ENCODE data around the gene PTPRM.

GRCh38 chr18:8402237-8402636 lies 835.1 kb downstream of the PTPRM start:
- TF ChIP-seq ATF3 (IDR thresholded peaks at IDR 0.05; ENCODE audit: insufficient read depth, low read depth, low read length) (no peak), USF2 (IDR thresholded peaks at IDR 0.05; ENCODE audit: low read length) (no peak), RFX5 (IDR thresholded peaks at IDR 0.05; ENCODE audit: borderline replicate concordance, low read depth, low read length) (no peak), CHD7 (IDR thresholded peaks at IDR 0.05; ENCODE audit: insufficient replicate concordance, low read length) (no peak), CTCF (IDR thresholded peaks at IDR 0.05; ENCODE audit: control extremely low read depth in 1 of 3, insufficient read depth in 1 of 3, low read depth in 1 of 3, low read length in 3 of 3) (no peak), YY1 (IDR thresholded peaks at IDR 0.05; ENCODE audit: low read depth, low read length) (no peak), HDAC2 (IDR thresholded peaks at IDR 0.05; ENCODE audit: borderline replicate concordance in 1 of 2, low read depth in 2 of 2, low read length in 2 of 2) (no peak), SUZ12 (IDR thresholded peaks at IDR 0.05; ENCODE audit: low read length) (no peak), POLR2A (IDR thresholded peaks at IDR 0.05; ENCODE audit: control extremely low read depth in 1 of 2, low read depth in 2 of 2, low read length in 2 of 2) (no peak), SP4 (IDR thresholded peaks at IDR 0.05; ENCODE audit: low read length) (no peak), SP2 (IDR thresholded peaks at IDR 0.05; ENCODE audit: low read length) (no peak), EP300 (IDR thresholded peaks at IDR 0.05; ENCODE audit: borderline replicate concordance in 1 of 2, low read depth in 2 of 2, low read length in 2 of 2) (no peak), CEBPB (IDR thresholded peaks at IDR 0.05; ENCODE audit: low read depth, low read length) (no peak)
